Neural progenitor cell (in vitro differentiated cells): ENCODE data around the gene SKIL. TPM values are rescaled to one million over a fixed set of nuclear protein-coding genes. Genes with fewer than 3 reads are reported as not detected.

ENCODE experiments used
- DNase-seq: peaks from one replicate; pipeline ENCODE4 v3.0.0-alpha.2; 2016; ENCODE audit warnings: low spot score
- H2AFZ ChIP-seq: fragments of 200-600 bp; sonication (generic); replicated peaks from 2 replicates; pipeline ENCODE4 v1.6.1; 2016; ENCODE audit warnings: antibody characterized with exemption
- H3F3A ChIP-seq: fragments of 200-600 bp; sonication (generic); 2 replicates; pipeline ENCODE4 v1.6.1; 2016; ENCODE audit warnings: antibody characterized with exemption, low read depth
- H3K27ac ChIP-seq: fragments of 200-600 bp; sonication (generic); 2 replicates; pipeline ENCODE4 v1.5.1; 2016; ENCODE audit warnings: mild to moderate bottlenecking
- H3K27me3 ChIP-seq: fragments of 200-600 bp; sonication (generic); 2 replicates; pipeline ENCODE4 v1.6.1; 2016; ENCODE audit warnings: mild to moderate bottlenecking, moderate library complexity
- H3K36me3 ChIP-seq: fragments of 200-600 bp; sonication (generic); 2 replicates; pipeline ENCODE4 v1.5.1; 2016
- H3K4me1 ChIP-seq: fragments of 200-600 bp; sonication (generic); 2 replicates; pipeline ENCODE4 v1.6.1; 2016; ENCODE audit warnings: mixed run types
- H3K4me2 ChIP-seq: fragments of 200-600 bp; sonication (generic); 2 replicates; pipeline ENCODE4 v1.6.1; 2016
- H3K4me3 ChIP-seq: fragments of 200-600 bp; sonication (generic); 2 replicates; pipeline ENCODE4 v1.5.1; 2016
- H3K79me2 ChIP-seq: fragments of 200-600 bp; sonication (generic); 2 replicates; pipeline ENCODE4 v1.6.1; 2016; ENCODE audit warnings: low read depth
- H3K9ac ChIP-seq: fragments of 200-600 bp; sonication (generic); 2 replicates; pipeline ENCODE4 v1.6.1; 2016
- H3K9me3 ChIP-seq: fragments of 200-600 bp; sonication (generic); 2 replicates; pipeline ENCODE4 v1.5.1; 2016; ENCODE audit warnings: low read depth
- H4K20me1 ChIP-seq: fragments of 200-600 bp; sonication (generic); 2 replicates; pipeline ENCODE4 v1.6.1; 2016; ENCODE audit warnings: low read depth
- H3K27ac Mint-ChIP-seq: 3 replicates; pipeline ENCODE4 v1.8.0; 2021; ENCODE audit warnings: mixed read lengths
- H3K27me3 Mint-ChIP-seq: 2 replicates; pipeline ENCODE4 v1.8.0; 2022; ENCODE audit warnings: low read depth, mild to moderate bottlenecking, inconsistent platforms, moderate library complexity, mixed read lengths; ENCODE audit not compliant: insufficient read depth
- H3K36me3 Mint-ChIP-seq: 3 replicates; pipeline ENCODE4 v1.8.0; 2021; ENCODE audit warnings: mixed read lengths
- H3K4me1 Mint-ChIP-seq: 3 replicates; pipeline ENCODE4 v1.8.0; 2021; ENCODE audit warnings: mixed read lengths
- H3K4me3 Mint-ChIP-seq: 3 replicates; pipeline ENCODE4 v1.8.0; 2021; ENCODE audit warnings: mild to moderate bottlenecking, moderate library complexity, mixed read lengths
- H3K9me3 Mint-ChIP-seq: 3 replicates; pipeline ENCODE4 v1.8.0; 2020; ENCODE audit warnings: mixed read lengths
- EZH2 ChIP-seq: fragments of 200-600 bp; sonication (generic); IDR thresholded peaks from 2 replicates; pipeline ENCODE4 v1.6.1; 2017; ENCODE audit warnings: antibody characterized with exemption, mild to moderate bottlenecking, moderate library complexity
- EZH2phosphoT487 ChIP-seq: fragments of 200-600 bp; sonication (generic); IDR thresholded peaks from 2 replicates; pipeline ENCODE4 v1.6.1; 2017; ENCODE audit warnings: antibody characterized with exemption
- total RNA-seq: library from RNA; depleted of rRNA; stranded (reverse); fragments of >200 nt; gene quantifications from 2 replicates; pipeline ENCODE4 v1.2.3, GENCODE V29; 2015; ENCODE audit warnings: low replicate concordance
- TF ChIP-seq, protein P1 (sequence below): fragments of 200-600 bp; sonication (generic); IDR thresholded peaks from 2 replicates; pipeline ENCODE4 v1.5.1; 2017; ENCODE audit warnings: antibody characterized with exemption, mild to moderate bottlenecking

SKIL gene
- total RNA-seq, 1 donor from 2014 or later, result 26.6 TPM

DNA sequence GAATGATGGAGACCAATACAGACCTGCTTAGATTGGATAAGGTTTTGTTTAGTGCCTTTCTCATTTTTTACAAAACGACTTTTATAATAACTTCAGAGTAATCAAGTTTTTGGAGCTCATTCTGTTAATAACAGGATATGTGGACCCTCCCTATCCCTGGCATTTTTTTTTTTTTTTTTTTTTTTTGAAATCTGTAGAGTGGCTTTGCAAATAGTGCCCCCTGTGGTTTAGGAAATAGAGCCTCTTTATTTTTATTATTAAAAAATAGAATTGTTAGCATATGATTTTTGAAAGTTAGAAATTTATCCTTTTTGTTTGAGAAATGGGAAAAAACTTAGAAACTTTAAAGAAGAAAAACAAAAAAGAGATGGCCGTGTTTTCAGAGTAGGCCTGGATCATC is 11.4 kb downstream of the SKIL start:
- Histone ChIP-seq H3K4me2 (no peak overlapping the region), H4K20me1 (no peaks in the 10 kb centered on the region), H3F3A (no peaks in the 10 kb centered on the region), H3K4me3 (no peak overlapping the region), H3K9ac (no peak overlapping the region), H3K27me3 (no peaks in the 10 kb centered on the region), H3K36me3 (no peaks in the 10 kb centered on the region), H3K79me2 (peaks cover 15% of the 10 kb centered on the region), H3K9me3 (no peaks in the 10 kb centered on the region), H3K4me1 (no peaks in the 10 kb centered on the region), H2AFZ (no peak overlapping the region), H3K27ac (no peak overlapping the region)
- no peak overlapping the region for H3K4me3 Mint-ChIP-seq
- no peak overlapping the region for H3K27ac Mint-ChIP-seq
- peaks cover 17% of the 10 kb centered on the region for H3K36me3 Mint-ChIP-seq
- peaks cover 4% of the 10 kb centered on the region for H3K27me3 Mint-ChIP-seq
- peaks cover 4% of the 10 kb centered on the region for H3K9me3 Mint-ChIP-seq
- H3K4me1 Mint-ChIP-seq, result peaks cover 19% of the 10 kb centered on the region
- TF ChIP-seq, protein P1, sequence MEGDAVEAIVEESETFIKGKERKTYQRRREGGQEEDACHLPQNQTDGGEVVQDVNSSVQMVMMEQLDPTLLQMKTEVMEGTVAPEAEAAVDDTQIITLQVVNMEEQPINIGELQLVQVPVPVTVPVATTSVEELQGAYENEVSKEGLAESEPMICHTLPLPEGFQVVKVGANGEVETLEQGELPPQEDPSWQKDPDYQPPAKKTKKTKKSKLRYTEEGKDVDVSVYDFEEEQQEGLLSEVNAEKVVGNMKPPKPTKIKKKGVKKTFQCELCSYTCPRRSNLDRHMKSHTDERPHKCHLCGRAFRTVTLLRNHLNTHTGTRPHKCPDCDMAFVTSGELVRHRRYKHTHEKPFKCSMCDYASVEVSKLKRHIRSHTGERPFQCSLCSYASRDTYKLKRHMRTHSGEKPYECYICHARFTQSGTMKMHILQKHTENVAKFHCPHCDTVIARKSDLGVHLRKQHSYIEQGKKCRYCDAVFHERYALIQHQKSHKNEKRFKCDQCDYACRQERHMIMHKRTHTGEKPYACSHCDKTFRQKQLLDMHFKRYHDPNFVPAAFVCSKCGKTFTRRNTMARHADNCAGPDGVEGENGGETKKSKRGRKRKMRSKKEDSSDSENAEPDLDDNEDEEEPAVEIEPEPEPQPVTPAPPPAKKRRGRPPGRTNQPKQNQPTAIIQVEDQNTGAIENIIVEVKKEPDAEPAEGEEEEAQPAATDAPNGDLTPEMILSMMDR, result peak; percentile 13
- no peak for TF ChIP-seq EZH2
- no peak for TF ChIP-seq EZH2phosphoT487
- DNase-seq, result no peak

DNA sequence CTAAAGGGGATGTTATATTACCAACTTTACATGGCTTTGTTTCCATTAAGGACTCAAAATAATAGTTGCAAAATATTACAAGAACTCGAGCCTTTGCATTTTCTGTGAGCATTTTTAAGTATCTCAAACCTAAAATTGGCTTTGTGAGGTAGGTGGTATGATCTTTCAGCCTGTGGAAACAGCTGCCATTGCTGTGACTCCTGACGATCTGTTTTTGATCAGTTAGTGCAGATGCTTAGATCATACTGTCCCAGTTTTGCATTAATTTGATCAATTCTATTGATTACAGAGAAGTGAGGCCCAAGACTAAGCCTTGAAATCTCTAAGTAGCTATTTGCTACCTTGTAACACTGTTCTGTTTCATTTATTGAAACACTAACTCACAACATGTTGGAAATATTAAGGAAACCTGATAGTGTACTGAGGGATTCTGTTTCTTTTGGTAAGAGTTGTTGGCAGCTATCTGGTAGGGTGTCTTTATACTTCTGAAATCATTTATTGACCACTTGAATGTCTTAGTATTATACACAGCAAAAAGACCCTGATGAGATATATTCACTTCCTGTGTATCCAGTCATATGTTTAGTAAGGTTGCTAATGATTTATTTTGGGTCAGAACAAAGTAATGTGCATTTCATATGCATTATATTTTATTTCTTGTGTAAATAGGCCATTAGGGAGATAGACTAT is 14.8 kb downstream of the SKIL start:
- Mint-ChIP-seq H3K4me3 (no peak overlapping the region), H3K36me3 (peaks cover 4% of the 10 kb centered on the region), H3K27ac (no peak overlapping the region), H3K9me3 (no peaks in the 10 kb centered on the region), H3K4me1 (peaks cover 18% of the 10 kb centered on the region), H3K27me3 (peaks cover 2% of the 10 kb centered on the region)
- peaks cover 6% of the 10 kb centered on the region for H4K20me1 ChIP-seq
- H3F3A ChIP-seq, result no peaks in the 10 kb centered on the region
- H2AFZ ChIP-seq, result no peak overlapping the region
- no peak for TF ChIP-seq EZH2
- TF ChIP-seq EZH2phosphoT487, result no peak
- TF ChIP-seq, protein P1, result no peak
- H3K9ac ChIP-seq, result no peak overlapping the region
- H3K27ac ChIP-seq, result no peak overlapping the region
- H3K4me3 ChIP-seq, result no peak overlapping the region
- DNase-seq, result no peak
- no peaks in the 10 kb centered on the region for H3K27me3 ChIP-seq
- no peaks in the 10 kb centered on the region for H3K36me3 ChIP-seq
- no peak overlapping the region for H3K4me2 ChIP-seq
- no peaks in the 10 kb centered on the region for H3K4me1 ChIP-seq
- peaks cover 15% of the 10 kb centered on the region for H3K79me2 ChIP-seq
- H3K9me3 ChIP-seq, result no peaks in the 10 kb centered on the region

DNA sequence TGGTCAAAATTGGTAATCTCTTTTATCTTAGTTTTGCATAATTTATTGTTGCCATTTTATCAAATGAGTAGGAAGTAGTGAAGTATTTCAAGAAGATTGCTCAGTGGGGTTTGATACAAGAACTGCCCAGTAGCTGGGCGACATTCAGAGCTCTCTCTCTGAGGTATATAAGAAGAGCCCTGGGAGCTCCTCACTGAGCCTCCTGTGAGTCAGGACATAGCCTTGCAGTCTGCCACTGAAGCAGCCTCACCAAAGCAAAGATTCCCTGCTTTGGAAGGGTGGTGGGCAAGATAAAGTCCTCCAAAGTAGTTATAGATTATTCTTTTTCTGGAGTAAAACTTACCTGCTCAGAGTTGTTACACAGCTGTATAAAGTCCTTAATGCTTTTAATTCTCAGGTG is 26.1 kb downstream of the SKIL start:
- H3K4me3 Mint-ChIP-seq, result no peak overlapping the region
- Histone ChIP-seq H3K4me2 (no peak overlapping the region), H3K4me1 (no peaks in the 10 kb centered on the region), H3K4me3 (no peak overlapping the region), H3K36me3 (peaks cover 3% of the 10 kb centered on the region), H4K20me1 (no peaks in the 10 kb centered on the region), H3K27ac (no peak overlapping the region), H3K9me3 (no peaks in the 10 kb centered on the region), H2AFZ (no peak overlapping the region), H3K9ac (no peak overlapping the region), H3K27me3 (no peaks in the 10 kb centered on the region), H3F3A (no peaks in the 10 kb centered on the region), H3K79me2 (no peaks in the 10 kb centered on the region)
- no peak for DNase-seq
- H3K9me3 Mint-ChIP-seq, result peaks cover 9% of the 10 kb centered on the region
- no peak overlapping the region for H3K27ac Mint-ChIP-seq
- H3K4me1 Mint-ChIP-seq, result no peaks in the 10 kb centered on the region
- TF ChIP-seq EZH2 (no peak), EZH2phosphoT487 (no peak)
- TF ChIP-seq, protein P1, result no peak
- peaks cover 32% of the 10 kb centered on the region for H3K36me3 Mint-ChIP-seq
- peaks cover 2% of the 10 kb centered on the region for H3K27me3 Mint-ChIP-seq
